Left lobe of liver (tissue), 2 donors: ENCODE measurements around the gene VPS36. TPM values are rescaled to one million over a fixed set of nuclear protein-coding genes. Genes with fewer than 3 reads are reported as not detected.
"Not testable (repeated sequence)": the region's sequence is repeated elsewhere in the genome, so short reads cannot be mapped to it uniquely, and the experiment has no call there.

ENCODE experiments used
- ATAC-seq: fragments of 200-7000 bp; cut with Tn5 transposase; one replicate; pipeline ENCODE4 v1.9.1; 2020; ENCODE audit warnings: mild to moderate bottlenecking, moderate library complexity
- DNase-seq: peaks from one replicate; pipeline ENCODE4 v3.0.0-alpha.2; 2020; ENCODE audit warnings: low spot score
- total RNA-seq: library from RNA; stranded (reverse); gene quantifications from one replicate; pipeline ENCODE4 v1.2.1, GENCODE V29; 2021
- donor health status: DM: no; HTN: no; CAD: no; lungs with moderate emphysema.
- donor health status: DM: no; HTN: yes; CAD: no.

VPS36 gene
- total RNA-seq, 1 donor from 2014 or later = 16.5 TPM

- ATAC-seq = no peak
- DNase-seq = no peak
These were observed 3.1 kb downstream of the VPS36 start for GRCh38 chr13:52447354-52447753.

GRCh38 chr13:52446265-52446664 is 4.2 kb downstream of the VPS36 start:
- DNase-seq = no peak
- no peak for ATAC-seq

- ATAC-seq (no peak), DNase-seq (no peak)
These were observed 18.0 kb downstream of the VPS36 start for GRCh38 chr13:52432456-52432855.

GRCh38 chr13:52428295-52428694 is 22.1 kb downstream of the VPS36 start:
- DNase-seq = no peak
- ATAC-seq = no peak

- ATAC-seq (no peak), DNase-seq (no peak)
These were observed 29.2 kb downstream of the VPS36 start for GRCh38 chr13:52421216-52421615.

- DNase-seq (no peak), ATAC-seq (no peak)
These were observed 31.4 kb downstream of the VPS36 start for GRCh38 chr13:52419080-52419479.

- DNase-seq (no peak), ATAC-seq (no peak)
These were observed 35.5 kb downstream of the VPS36 start for GRCh38 chr13:52414963-52415362.

GRCh38 chr13:52414051-52414450 is 36.4 kb downstream of the VPS36 start:
- ATAC-seq = no peak
- no peak for DNase-seq

- ATAC-seq = peak; percentile 38
These were observed 38.3 kb downstream of the VPS36 start for GRCh38 chr13:52412128-52412527.

GRCh38 chr13:52411629-52412028 is 38.8 kb downstream of the VPS36 start:
- ATAC-seq = peak; percentile 86

More at GRCh38 chr13:52412128-52412527, 38.3 kb downstream of the VPS36 start:
- no peak for DNase-seq

GRCh38 chr13:52408071-52408658 is 42.3 kb downstream of the VPS36 start:
- not testable (repeated sequence) for ATAC-seq, DNase-seq

More at GRCh38 chr13:52411629-52412028, 38.8 kb downstream of the VPS36 start:
- DNase-seq = no peak

- ATAC-seq, DNase-seq: not testable (repeated sequence)
These were observed 43.0 kb downstream of the VPS36 start for GRCh38 chr13:52407436-52407835.

- DNase-seq = no peak
- ATAC-seq = peak; percentile 69
These were observed 43.8 kb downstream of the VPS36 start for GRCh38 chr13:52406629-52407028.

- DNase-seq (peak; percentile 72), ATAC-seq (peak; percentile 89)
These were observed 44.5 kb downstream of the VPS36 start, which contains the start of gene THSD1 for GRCh38 chr13:52405767-52406494. Gene THSD1, minus strand, starts transcription at chr13:52406172. Its CDS starts 3,572 bp downstream, at chr13:52402600.

GRCh38 chr13:52405369-52405766 is 45.1 kb downstream of the VPS36 start:
- DNase-seq (no peak), ATAC-seq (peak; percentile 11)

GRCh38 chr13:52399708-52400107 is 50.7 kb downstream of the VPS36 start:
- ATAC-seq (peak; percentile 63), DNase-seq (no peak)

GRCh38 chr13:52399046-52399445 is 51.4 kb downstream of the VPS36 start:
- DNase-seq (no peak), ATAC-seq (no peak)

GRCh38 chr13:52395704-52396103 is 54.7 kb downstream of the VPS36 start:
- peak; percentile 76 for ATAC-seq
- no peak for DNase-seq

- ATAC-seq = no peak
These were observed 55.8 kb downstream of the VPS36 start for GRCh38 chr13:52394586-52394985.

GRCh38 chr13:52393572-52394357 is 56.7 kb downstream of the VPS36 start:
- ATAC-seq = no peak
- no peak for DNase-seq

More at GRCh38 chr13:52394586-52394985, 55.8 kb downstream of the VPS36 start:
- DNase-seq = no peak

- DNase-seq = no peak
These were observed 62.7 kb downstream of the VPS36 start for GRCh38 chr13:52387721-52388120.

More at GRCh38 chr13:52387721-52388120, 62.7 kb downstream of the VPS36 start:
- no peak for ATAC-seq
